ENCODE data around the gene TBC1D9.
A peak's percentile ranks its signal among the peaks of the same experiment; 100 is the strongest.

Gene TBC1D9

GRCh38 chr4:140757232-140757630 is 1.0 kb upstream of the TBC1D9 start:
- Histone ChIP-seq H3K27ac (ENCODE audit: low read depth, low read length) (no peak overlapping the region), H3K4me3 (ENCODE audit: insufficient read depth, low read length, poor library complexity, severe bottlenecking) (no peak overlapping the region), H3K27me3 (ENCODE audit: low read length) (no peaks in the 10 kb centered on the region), H3K36me3 (ENCODE audit: low read length) (no peaks in the 10 kb centered on the region), H3K4me2 (ENCODE audit: low read depth, low read length, poor library complexity, severe bottlenecking) (no peak overlapping the region), H3F3A (ENCODE audit: insufficient read depth) (0 out of 2 replicates have a peak, but pooled peaks cover 7% of the 10 kb centered on the region), H3K9me3 (ENCODE audit: insufficient read depth, low read length) (no peaks in the 10 kb centered on the region), H4K20me1 (ENCODE audit: low read depth, low read length) (no peaks in the 10 kb centered on the region), H3K9ac (ENCODE audit: low read length) (no peak overlapping the region), H2AFZ (ENCODE audit: low read depth, low read length, severe bottlenecking) (no peak overlapping the region), H3K9me2 (replicated peaks; ENCODE audit: insufficient read depth, low read length) (no peaks in the 10 kb centered on the region), H3K79me2 (ENCODE audit: insufficient read depth, low read length) (no peaks in the 10 kb centered on the region)
- TF ChIP-seq, protein P1, sequence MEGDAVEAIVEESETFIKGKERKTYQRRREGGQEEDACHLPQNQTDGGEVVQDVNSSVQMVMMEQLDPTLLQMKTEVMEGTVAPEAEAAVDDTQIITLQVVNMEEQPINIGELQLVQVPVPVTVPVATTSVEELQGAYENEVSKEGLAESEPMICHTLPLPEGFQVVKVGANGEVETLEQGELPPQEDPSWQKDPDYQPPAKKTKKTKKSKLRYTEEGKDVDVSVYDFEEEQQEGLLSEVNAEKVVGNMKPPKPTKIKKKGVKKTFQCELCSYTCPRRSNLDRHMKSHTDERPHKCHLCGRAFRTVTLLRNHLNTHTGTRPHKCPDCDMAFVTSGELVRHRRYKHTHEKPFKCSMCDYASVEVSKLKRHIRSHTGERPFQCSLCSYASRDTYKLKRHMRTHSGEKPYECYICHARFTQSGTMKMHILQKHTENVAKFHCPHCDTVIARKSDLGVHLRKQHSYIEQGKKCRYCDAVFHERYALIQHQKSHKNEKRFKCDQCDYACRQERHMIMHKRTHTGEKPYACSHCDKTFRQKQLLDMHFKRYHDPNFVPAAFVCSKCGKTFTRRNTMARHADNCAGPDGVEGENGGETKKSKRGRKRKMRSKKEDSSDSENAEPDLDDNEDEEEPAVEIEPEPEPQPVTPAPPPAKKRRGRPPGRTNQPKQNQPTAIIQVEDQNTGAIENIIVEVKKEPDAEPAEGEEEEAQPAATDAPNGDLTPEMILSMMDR (IDR thresholded peaks at IDR 0.05; ENCODE audit: insufficient read depth, low read length, poor library complexity, severe bottlenecking), result no peak
- no peak for TF ChIP-seq EZH2phosphoT487 (conservative IDR thresholded peaks at IDR 0.05; ENCODE audit: low read length)

GRCh38 chr4:140755774-140756318 is 339 bp downstream of the TBC1D9 start:
- Histone ChIP-seq H3K79me2 (ENCODE audit: insufficient read depth, low read length) (no peaks in the 10 kb centered on the region), H3K4me3 (ENCODE audit: insufficient read depth, low read length, poor library complexity, severe bottlenecking) (peak overlapping the region; percentile 55), H3K9ac (ENCODE audit: low read length) (peak overlapping the region; percentile 39), H3K27ac (ENCODE audit: low read depth, low read length) (no peak overlapping the region), H3K27me3 (ENCODE audit: low read length) (no peaks in the 10 kb centered on the region), H4K20me1 (ENCODE audit: low read depth, low read length) (no peaks in the 10 kb centered on the region), H2AFZ (ENCODE audit: low read depth, low read length, severe bottlenecking) (peak overlapping the region; percentile 66), H3K9me3 (ENCODE audit: insufficient read depth, low read length) (no peaks in the 10 kb centered on the region), H3K36me3 (ENCODE audit: low read length) (no peaks in the 10 kb centered on the region), H3K9me2 (replicated peaks; ENCODE audit: insufficient read depth, low read length) (no peaks in the 10 kb centered on the region), H3F3A (ENCODE audit: insufficient read depth) (0 out of 2 replicates have a peak, but pooled peaks cover 7% of the 10 kb centered on the region), H3K4me2 (ENCODE audit: low read depth, low read length, poor library complexity, severe bottlenecking) (peak overlapping the region; percentile 62)
- TF ChIP-seq, protein P1 (IDR thresholded peaks at IDR 0.05; ENCODE audit: insufficient read depth, low read length, poor library complexity, severe bottlenecking), result no peak
- no peak for TF ChIP-seq EZH2phosphoT487 (conservative IDR thresholded peaks at IDR 0.05; ENCODE audit: low read length)

DNA sequence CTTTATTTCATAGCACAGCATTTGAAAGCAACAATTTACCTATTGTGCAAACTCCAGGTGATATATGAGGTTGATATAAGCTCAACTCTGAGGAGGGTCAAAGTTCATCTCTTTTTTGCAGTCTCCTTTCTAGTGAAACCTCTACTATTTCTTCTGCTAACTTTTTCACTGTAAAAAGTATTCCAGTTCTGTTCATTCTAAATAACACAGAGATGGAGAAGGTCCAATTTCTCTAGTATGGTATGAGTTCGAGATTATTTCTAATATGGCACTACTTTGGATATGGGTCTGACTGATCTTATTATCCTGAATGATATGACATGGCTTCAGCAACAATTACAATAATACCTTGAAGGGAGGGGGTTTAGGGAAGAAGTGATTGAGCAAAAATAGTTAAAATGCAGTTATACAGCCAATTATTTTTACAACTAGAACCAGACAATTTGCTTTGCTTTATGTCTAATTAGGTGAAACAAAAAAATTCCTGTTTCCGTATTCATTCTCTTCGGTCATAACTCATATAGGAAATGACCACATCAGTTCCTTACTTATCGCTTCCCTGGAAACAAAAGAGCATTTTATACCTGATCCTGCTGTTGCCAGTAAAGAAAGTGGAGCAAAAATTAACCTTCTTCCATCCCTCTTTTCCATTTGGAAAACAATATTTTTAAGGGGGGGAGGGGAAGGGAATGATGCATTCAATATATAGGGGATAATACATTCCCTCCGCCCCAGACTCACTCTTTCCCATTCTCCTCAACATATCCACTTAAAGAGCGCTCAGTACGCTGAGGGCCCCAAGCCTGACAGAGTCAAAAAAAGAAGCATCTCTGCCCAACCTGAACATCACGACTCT is 1.0 kb downstream of the TBC1D9 start:
- TF ChIP-seq, protein P1 (IDR thresholded peaks at IDR 0.05; ENCODE audit: insufficient read depth, low read length, poor library complexity, severe bottlenecking), result no peak
- no peak for TF ChIP-seq EZH2phosphoT487 (conservative IDR thresholded peaks at IDR 0.05; ENCODE audit: low read length)
- H3K27ac ChIP-seq (ENCODE audit: low read depth, low read length), result no peak overlapping the region
- H3K27me3 ChIP-seq (ENCODE audit: low read length), result no peaks in the 10 kb centered on the region
- 0 out of 2 replicates have a peak overlapping the region, but pooled peaks have one; percentile 39 for H3K9ac ChIP-seq (ENCODE audit: low read length)
- H3K9me2 ChIP-seq (replicated peaks; ENCODE audit: insufficient read depth, low read length), result no peaks in the 10 kb centered on the region
- no peaks in the 10 kb centered on the region for H3K9me3 ChIP-seq (ENCODE audit: insufficient read depth, low read length)
- H3K36me3 ChIP-seq (ENCODE audit: low read length), result no peaks in the 10 kb centered on the region
- peak overlapping the region; percentile 62 for H3K4me2 ChIP-seq (ENCODE audit: low read depth, low read length, poor library complexity, severe bottlenecking)
- no peaks in the 10 kb centered on the region for H4K20me1 ChIP-seq (ENCODE audit: low read depth, low read length)
- H3K79me2 ChIP-seq (ENCODE audit: insufficient read depth, low read length), result no peaks in the 10 kb centered on the region
- H3F3A ChIP-seq (ENCODE audit: insufficient read depth), result 0 out of 2 replicates have a peak, but pooled peaks cover 7% of the 10 kb centered on the region
- peak overlapping the region; percentile 55 for H3K4me3 ChIP-seq (ENCODE audit: insufficient read depth, low read length, poor library complexity, severe bottlenecking)
- no peak overlapping the region for H2AFZ ChIP-seq (ENCODE audit: low read depth, low read length, severe bottlenecking)

Data from SU-DHL-6 (cell line).